TTC549 (cell line): Measurements from ENCODE around the gene POLE.

Source experiments
- FAIRE-seq: peaks from 2 replicates; lab custom pipeline; 2012; peaks lifted over from hg19 to GRCh38; lab: Jason Lieb, UNC

The POLE gene, protein sequence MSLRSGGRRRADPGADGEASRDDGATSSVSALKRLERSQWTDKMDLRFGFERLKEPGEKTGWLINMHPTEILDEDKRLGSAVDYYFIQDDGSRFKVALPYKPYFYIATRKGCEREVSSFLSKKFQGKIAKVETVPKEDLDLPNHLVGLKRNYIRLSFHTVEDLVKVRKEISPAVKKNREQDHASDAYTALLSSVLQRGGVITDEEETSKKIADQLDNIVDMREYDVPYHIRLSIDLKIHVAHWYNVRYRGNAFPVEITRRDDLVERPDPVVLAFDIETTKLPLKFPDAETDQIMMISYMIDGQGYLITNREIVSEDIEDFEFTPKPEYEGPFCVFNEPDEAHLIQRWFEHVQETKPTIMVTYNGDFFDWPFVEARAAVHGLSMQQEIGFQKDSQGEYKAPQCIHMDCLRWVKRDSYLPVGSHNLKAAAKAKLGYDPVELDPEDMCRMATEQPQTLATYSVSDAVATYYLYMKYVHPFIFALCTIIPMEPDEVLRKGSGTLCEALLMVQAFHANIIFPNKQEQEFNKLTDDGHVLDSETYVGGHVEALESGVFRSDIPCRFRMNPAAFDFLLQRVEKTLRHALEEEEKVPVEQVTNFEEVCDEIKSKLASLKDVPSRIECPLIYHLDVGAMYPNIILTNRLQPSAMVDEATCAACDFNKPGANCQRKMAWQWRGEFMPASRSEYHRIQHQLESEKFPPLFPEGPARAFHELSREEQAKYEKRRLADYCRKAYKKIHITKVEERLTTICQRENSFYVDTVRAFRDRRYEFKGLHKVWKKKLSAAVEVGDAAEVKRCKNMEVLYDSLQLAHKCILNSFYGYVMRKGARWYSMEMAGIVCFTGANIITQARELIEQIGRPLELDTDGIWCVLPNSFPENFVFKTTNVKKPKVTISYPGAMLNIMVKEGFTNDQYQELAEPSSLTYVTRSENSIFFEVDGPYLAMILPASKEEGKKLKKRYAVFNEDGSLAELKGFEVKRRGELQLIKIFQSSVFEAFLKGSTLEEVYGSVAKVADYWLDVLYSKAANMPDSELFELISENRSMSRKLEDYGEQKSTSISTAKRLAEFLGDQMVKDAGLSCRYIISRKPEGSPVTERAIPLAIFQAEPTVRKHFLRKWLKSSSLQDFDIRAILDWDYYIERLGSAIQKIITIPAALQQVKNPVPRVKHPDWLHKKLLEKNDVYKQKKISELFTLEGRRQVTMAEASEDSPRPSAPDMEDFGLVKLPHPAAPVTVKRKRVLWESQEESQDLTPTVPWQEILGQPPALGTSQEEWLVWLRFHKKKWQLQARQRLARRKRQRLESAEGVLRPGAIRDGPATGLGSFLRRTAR (N-terminal part only)

GRCh38 chr12:132687211-132688164 is at the start of gene POLE, which contains the start of gene PXMP2:
Gene POLE (minus strand): TSS chr12:132687342. CDS start chr12:132687315, 27 bp downstream.
Gene PXMP2 (plus strand): TSS chr12:132687587. CDS start chr12:132687671, 84 bp downstream.
- FAIRE-seq = no peak

GRCh38 chr12:132736913-132737312 is 49.8 kb upstream of the POLE start:
- FAIRE-seq = no peak

GRCh38 chr12:132736378-132736777 is 49.2 kb upstream of the POLE start:
- FAIRE-seq = no peak

DNA sequence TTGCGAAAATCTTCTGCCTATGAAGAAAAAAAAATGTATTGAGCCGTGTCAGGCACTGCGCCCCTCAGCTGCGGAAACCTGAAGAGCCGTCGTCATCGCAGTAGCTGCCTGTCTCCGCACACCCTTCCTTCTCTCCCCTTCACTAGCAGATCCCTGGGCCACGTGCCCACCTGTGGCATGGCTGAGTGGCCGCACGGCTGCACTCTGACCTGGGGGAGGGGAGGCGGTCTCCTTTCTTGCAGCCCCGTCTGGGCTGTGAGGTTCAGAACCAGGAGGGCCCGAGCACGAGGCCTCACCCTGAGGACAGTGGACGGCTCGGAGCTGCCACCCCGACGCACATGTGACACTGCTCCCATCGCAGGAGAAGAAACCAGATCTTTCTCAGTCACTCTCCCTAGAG is 48.4 kb upstream of the POLE start:
- no peak for FAIRE-seq

DNA sequence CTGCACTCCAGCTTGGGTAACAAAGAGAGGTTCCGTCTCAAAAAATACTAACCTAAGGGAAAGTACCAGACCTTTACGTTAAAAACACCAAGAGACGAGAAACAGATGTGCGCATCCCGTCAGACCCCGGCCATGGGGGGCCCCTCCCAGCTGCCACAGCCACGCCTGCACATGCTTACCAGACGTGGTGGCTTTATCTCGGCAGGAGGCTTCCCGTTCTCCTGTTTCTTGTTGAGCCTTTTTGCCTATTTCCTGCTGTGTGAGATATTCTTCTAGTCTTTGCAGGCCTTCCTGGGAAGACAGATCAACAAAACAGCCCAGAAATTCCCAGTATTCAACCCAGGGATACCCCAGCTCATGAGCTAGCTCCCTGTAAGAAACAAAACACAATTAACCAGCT is 47.1 kb upstream of the POLE start:
- FAIRE-seq = no peak

GRCh38 chr12:132731574-132731973 is 44.4 kb upstream of the POLE start:
- FAIRE-seq = no peak

GRCh38 chr12:132730353-132730752 is 43.2 kb upstream of the POLE start:
- no peak for FAIRE-seq

DNA sequence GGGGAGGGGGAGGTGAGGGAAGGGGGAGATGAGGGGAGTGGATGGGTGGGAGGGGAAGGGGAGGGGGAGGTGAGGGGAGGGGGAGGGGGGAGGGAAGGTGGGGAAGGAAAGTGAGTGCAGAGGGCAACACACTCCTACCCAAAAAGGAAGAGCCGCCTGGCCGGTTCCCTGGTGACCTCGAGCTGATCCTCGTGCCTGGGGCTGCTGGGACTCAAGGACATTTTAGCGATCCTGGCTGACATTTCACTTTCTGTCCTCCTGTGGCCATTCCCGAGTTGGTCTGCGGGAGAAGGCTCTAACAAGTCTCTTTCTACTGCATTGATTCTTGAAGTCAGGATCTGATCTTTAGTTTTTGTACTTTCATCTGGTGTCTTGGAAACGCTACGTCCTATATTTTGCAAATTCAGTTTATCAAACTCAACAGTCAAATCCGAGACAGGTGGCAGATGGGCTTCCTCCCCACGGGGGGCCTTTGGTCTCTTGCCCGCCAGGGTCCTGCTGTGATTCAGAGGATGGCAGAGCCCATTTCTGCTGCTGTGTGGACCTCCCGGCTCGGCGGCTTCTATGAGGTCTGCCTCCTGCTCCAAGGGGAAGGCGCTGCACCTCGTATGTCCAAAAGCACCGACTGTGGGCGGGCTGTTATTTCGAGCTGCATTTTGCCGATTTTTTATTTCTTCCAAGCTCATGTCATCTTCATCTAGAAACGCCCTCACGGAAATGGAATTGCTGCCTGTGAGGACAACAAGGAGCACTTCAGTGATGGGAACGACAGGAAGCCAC is 42.6 kb upstream of the POLE start:
- no peak for FAIRE-seq

DNA sequence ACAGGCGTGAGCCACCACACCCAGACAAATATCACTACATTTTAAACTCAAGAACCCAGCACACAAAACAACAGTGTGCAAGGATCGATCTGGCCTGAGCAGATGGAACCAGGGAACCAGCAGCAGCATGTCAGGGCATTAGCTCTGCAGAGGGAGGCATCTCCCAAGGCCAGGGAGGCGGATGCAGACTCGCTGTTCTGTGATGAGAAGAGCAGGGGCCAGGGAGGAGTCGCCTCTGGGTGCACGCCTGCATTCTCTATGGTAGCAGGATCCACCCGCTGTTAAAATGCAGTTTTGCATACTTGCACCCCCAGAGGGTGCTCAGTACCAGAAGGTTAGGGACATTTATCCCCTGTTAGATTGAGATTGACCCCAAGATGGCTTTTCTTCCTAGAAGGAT is 41.4 kb upstream of the POLE start:
- no peak for FAIRE-seq

GRCh38 chr12:132727091-132727794 is 40.1 kb upstream of the POLE start:
- FAIRE-seq = no peak

- FAIRE-seq = no peak
Observed at GRCh38 chr12:132726386-132726785, 39.2 kb upstream of the POLE start.

DNA sequence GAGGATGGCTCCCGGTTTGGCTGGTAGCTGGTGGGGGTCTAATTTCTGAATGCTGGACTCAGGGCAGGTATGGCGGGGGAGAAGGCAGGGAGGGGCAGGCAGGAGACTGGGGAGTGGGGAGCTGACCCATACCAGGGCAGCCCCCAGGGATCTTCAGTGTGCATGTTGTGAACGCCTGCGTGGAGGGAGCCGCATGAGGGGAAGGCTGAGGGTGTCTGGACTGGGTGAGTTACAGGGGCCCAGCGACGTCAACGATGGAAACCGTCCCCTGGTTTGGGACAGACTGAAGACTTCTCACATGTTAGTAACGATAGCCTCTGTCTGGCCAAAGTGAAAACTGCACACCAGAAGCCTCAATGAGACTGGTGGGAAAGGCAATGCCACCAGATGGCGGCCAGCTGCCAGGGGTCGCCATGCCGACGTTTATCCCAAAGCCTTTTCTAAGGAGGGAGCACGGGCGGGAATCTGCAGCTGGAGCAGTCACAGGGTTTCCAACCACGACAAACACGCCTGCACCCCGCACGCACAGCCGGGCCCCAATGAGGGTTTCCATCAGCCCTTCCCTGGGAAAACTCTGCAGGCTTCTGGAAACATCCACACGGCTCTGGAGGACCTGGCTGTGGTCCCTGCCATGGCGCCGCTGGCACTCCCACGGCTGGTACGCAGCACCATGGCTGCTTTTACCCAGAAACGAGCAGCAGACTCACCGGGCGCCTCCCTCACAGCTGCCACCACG is 37.5 kb upstream of the POLE start:
- FAIRE-seq = no peak

GRCh38 chr12:132723764-132724140 is 36.6 kb upstream of the POLE start:
- no peak for FAIRE-seq

GRCh38 chr12:132723015-132723763 is 36.0 kb upstream of the POLE start:
- no peak for FAIRE-seq

DNA sequence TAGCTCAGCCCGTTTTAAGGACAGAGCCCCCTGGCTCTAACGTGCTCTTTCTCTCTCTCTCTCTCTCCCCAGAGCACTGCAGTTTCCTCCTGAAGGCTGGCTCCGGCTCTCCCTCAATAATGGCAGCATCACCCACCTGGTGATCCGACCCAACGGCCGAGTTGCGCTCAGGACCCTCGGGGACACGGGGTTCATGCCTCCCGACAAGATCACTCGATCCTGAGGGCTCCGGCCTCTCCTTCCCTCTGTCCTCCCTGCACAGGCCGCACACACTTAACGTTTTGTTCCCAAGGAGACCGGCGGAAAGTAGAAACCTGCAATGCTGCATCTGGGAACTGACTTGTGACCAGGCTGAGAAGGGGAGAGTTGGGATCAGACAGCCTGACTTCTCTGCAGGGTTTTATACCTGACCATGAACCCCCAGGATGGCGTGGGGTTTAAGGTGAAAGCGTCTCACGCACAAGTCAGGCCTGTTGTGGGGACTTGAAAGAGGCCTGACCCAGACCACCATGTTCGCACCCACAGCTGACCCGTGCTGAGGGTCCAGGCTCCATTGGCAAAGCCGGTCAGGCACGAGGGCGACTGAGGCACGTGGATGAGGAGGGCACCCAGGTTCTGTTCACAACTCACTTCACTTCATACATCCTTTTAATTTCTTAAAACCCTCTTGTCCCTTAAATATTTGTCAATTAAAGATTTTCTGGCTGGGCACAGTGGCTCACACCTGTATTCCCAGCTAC is 33.6 kb upstream of the POLE start:
- FAIRE-seq = no peak

DNA sequence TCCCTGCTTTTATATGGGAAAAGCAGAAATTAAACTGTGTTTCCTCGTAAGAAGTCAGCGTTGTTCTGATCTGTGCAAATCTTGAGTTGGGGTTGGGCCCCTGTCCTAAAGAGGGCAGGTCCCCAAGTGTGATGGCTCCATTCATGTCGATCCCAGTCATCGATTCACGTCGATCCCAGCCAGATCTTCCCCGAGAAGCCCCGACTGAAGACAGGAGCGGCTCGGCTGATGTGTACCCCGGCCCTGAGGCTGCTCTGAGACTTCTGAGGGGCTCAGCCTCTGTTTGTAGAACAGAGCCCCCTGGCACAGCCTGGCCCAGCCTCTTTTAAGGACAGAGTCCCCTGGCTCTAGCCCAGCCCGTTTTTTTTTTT is 32.8 kb upstream of the POLE start:
- FAIRE-seq = no peak

GRCh38 chr12:132719141-132719953 is 32.2 kb upstream of the POLE start:
- no peak for FAIRE-seq
